ENCODE measurements around the gene EXOC6B.

DNA sequence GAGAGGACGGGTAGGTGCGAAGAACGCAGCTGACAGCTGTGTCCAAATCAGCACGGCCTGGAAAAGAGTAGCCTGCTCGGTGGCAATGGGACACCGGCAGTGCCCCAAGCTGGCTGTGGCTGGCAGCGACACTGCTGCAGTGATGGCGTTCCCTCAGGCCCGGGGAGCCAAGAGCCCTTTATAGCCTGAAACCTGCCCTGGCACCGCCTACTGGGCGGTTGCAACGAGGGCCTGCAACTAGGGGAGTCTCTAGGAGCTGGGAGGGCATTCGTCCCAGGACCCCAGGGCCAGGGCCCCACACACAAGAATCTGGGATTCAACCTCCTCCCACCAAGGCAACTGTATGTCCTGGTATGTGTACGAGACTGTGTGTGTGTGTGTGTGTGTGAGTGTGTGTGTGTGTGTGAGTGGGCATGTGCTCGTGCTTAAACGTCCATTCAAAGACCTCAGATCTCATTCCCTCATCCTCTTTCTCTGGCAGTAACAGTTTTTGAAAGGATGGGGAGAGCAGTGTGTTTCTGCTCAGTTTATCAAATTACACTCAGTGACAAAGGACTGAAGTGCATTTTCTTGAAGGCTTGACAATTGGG, 671.4 kb downstream of the EXOC6B start:
- TF ChIP-seq, protein P1, sequence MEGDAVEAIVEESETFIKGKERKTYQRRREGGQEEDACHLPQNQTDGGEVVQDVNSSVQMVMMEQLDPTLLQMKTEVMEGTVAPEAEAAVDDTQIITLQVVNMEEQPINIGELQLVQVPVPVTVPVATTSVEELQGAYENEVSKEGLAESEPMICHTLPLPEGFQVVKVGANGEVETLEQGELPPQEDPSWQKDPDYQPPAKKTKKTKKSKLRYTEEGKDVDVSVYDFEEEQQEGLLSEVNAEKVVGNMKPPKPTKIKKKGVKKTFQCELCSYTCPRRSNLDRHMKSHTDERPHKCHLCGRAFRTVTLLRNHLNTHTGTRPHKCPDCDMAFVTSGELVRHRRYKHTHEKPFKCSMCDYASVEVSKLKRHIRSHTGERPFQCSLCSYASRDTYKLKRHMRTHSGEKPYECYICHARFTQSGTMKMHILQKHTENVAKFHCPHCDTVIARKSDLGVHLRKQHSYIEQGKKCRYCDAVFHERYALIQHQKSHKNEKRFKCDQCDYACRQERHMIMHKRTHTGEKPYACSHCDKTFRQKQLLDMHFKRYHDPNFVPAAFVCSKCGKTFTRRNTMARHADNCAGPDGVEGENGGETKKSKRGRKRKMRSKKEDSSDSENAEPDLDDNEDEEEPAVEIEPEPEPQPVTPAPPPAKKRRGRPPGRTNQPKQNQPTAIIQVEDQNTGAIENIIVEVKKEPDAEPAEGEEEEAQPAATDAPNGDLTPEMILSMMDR (IDR thresholded peaks at IDR 0.05) = no peak
- no peak for TF ChIP-seq ZFX (IDR thresholded peaks at IDR 0.05; ENCODE audit: borderline replicate concordance)
